Suprapubic skin (tissue), 4 donors: ENCODE data around the gene TAF3. TPM values are rescaled to one million over a fixed set of nuclear protein-coding genes. Genes with fewer than 3 reads are reported as not detected.

Experiments used
- DNase-seq, 2 donors: peaks; one replicate each; pipeline ENCODE4 v3.0.0-alpha.2; 2019; ENCODE audit warnings: low spot score in 2 of 2
- H3K27ac ChIP-seq: fragments of 200-600 bp; sonication (generic); one replicate; pipeline ENCODE4 v1.5.1; 2019
- H3K27me3 ChIP-seq: fragments of 200-600 bp; sonication (generic); one replicate; pipeline ENCODE4 v1.5.1; 2019
- H3K36me3 ChIP-seq: fragments of 200-600 bp; sonication (generic); one replicate; pipeline ENCODE4 v1.5.1; 2019
- H3K4me1 ChIP-seq: fragments of 200-600 bp; sonication (generic); one replicate; pipeline ENCODE4 v1.5.1; 2019
- H3K4me3 ChIP-seq: fragments of 200-600 bp; sonication (generic); one replicate; pipeline ENCODE4 v1.5.1; 2019; ENCODE audit warnings: mild to moderate bottlenecking
- H3K9me3 ChIP-seq: fragments of 200-600 bp; sonication (generic); one replicate; pipeline ENCODE4 v1.5.1; 2019
- EP300 ChIP-seq: sonication (generic); formaldehyde crosslinking; IDR thresholded peaks from one replicate; pipeline ENCODE4 v1.6.1; 2017; ENCODE audit warnings: antibody characterized with exemption
- POLR2A ChIP-seq, 2 donors: fragments of 450-650 bp; IDR thresholded peaks; one replicate each; pipeline ENCODE4 v1.6.1; 2017; ENCODE audit warnings: antibody characterized with exemption in 2 of 2, mild to moderate bottlenecking in 2 of 2, moderate library complexity in 2 of 2
- POLR2AphosphoS5 ChIP-seq, 3 donors: sonication (generic); formaldehyde crosslinking; IDR thresholded peaks; one replicate each; pipeline ENCODE4 v1.6.1; 2017; ENCODE audit warnings: antibody characterized with exemption in 3 of 3
- WGBS: methylation state at CpG from one replicate; pipeline ENCODE4 v1.1.5; 2018; 5-methylcytosine and 5-hydroxymethylcytosine counted together
- total RNA-seq, 4 donors: library from RNA; depleted of rRNA; stranded (reverse); fragments of >200 nt; gene quantifications; one replicate each; pipeline ENCODE4 v1.1.0, GENCODE V29; 2016
- TF ChIP-seq, protein P1 (sequence below), 2 donors: fragments of 200-600 bp in 1 of 2; fragments of 450-650 bp in 1 of 2; sonication (generic) in 1 of 2; IDR thresholded peaks; one replicate each; pipeline ENCODE4 v1.5.1; 2016 to 2019; ENCODE audit warnings: antibody characterized with exemption in 2 of 2, mild to moderate bottlenecking in 1 of 2, moderate library complexity in 1 of 2

Gene TAF3
- total RNA-seq, 4 donors from 2014 or later = 5.6 to 13.3 (median 10.3) TPM

- H3K4me3 ChIP-seq = no peak overlapping the region
- H3K36me3 ChIP-seq = no peaks in the 10 kb centered on the region
- TF ChIP-seq POLR2A (IDR thresholded peaks at IDR 0.05) (no peak), POLR2AphosphoS5 (IDR thresholded peaks at IDR 0.05) (no peak), EP300 (no peak)
- TF ChIP-seq, protein P1, sequence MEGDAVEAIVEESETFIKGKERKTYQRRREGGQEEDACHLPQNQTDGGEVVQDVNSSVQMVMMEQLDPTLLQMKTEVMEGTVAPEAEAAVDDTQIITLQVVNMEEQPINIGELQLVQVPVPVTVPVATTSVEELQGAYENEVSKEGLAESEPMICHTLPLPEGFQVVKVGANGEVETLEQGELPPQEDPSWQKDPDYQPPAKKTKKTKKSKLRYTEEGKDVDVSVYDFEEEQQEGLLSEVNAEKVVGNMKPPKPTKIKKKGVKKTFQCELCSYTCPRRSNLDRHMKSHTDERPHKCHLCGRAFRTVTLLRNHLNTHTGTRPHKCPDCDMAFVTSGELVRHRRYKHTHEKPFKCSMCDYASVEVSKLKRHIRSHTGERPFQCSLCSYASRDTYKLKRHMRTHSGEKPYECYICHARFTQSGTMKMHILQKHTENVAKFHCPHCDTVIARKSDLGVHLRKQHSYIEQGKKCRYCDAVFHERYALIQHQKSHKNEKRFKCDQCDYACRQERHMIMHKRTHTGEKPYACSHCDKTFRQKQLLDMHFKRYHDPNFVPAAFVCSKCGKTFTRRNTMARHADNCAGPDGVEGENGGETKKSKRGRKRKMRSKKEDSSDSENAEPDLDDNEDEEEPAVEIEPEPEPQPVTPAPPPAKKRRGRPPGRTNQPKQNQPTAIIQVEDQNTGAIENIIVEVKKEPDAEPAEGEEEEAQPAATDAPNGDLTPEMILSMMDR (IDR thresholded peaks at IDR 0.05) = no peak
- no peak for DNase-seq
- 93% methylated on average over 7 of the region's 7 CpGs for WGBS
- H3K4me1 ChIP-seq = peaks cover 41% of the 10 kb centered on the region
- no peak overlapping the region for H3K27ac ChIP-seq
- H3K9me3 ChIP-seq = no peaks in the 10 kb centered on the region
- H3K27me3 ChIP-seq = peaks cover 70% of the 10 kb centered on the region
These were observed 214.3 kb downstream of the TAF3 start for GRCh38 chr10:8032558-8032957.

DNA sequence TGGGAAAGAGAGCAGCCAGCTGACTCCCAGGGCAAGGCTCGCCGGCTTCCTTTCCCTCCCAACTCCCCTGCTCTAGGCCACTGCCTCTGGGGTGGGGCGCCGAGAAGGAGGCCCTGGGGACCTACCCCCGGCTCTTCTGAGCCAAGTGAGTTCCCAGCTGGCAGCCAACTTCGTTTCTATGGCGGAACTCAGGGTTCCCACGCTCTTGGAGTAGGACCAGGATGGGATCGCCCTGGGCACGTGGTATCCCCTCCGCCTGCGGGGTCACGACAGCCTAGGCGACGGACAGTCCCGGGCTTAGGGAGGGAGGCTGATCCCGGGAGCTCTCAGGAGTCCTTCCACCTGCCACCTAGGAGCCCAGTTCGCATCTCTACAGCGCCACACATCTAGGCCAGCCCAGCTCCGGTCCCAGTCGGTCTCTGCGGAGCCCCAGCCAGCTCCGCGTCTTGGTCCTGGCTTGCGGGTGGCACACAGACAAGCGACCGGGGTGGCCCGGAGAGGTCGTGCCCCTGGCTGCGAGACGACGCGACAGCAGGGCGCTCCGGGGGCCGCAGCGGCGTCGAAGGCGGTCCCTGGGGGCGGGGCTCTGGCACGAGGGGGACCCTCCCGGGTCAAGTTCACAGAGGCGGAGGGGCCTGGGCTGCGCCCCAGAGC is 215.6 kb downstream of the TAF3 start:
- Histone ChIP-seq H3K27ac (no peak overlapping the region), H3K27me3 (peaks cover 84% of the 10 kb centered on the region), H3K9me3 (no peaks in the 10 kb centered on the region), H3K36me3 (no peaks in the 10 kb centered on the region), H3K4me1 (peaks cover 45% of the 10 kb centered on the region), H3K4me3 (peak overlapping the region; percentile 40)
- WGBS = 1% methylated on average over 24 of the region's 45 CpGs
- TF ChIP-seq POLR2AphosphoS5 (IDR thresholded peaks at IDR 0.05) = no peak
- TF ChIP-seq EP300 = no peak
- TF ChIP-seq, protein P1 (IDR thresholded peaks at IDR 0.05) = no peak
- TF ChIP-seq POLR2A (IDR thresholded peaks at IDR 0.05) = no peak
- DNase-seq = no peak

DNA sequence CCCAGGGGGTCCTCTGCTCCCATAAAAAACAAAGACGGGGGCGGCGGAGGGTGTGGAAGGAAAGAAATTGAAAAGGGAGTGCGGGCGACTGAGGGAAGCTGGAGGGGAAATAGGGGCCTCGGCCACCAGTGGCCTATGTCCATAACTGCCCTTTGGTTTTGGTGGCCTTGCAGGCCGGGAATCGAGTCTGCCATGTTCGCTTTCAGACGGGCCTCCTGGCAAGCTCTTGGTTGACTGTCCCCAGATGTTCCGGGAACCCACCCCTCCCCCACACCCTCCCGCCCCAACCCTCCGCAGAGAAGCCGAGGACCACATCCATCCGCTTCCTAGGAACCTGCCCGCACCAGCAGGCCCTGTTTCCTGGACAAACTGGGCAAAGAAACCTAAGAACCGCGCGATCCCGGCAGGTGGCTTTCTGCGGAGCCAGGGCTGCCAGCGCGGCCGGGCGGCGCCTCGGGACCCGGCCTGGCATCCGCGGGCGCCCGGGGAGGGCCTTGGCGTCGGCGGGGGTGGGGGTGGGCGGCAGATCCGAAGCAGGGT is 216.2 kb downstream of the TAF3 start:
- no peaks in the 10 kb centered on the region for H3K36me3 ChIP-seq
- H3K9me3 ChIP-seq = no peaks in the 10 kb centered on the region
- peaks cover 90% of the 10 kb centered on the region for H3K27me3 ChIP-seq
- no peak for DNase-seq
- WGBS = 0% methylated on average over 12 of the region's 37 CpGs
- TF ChIP-seq POLR2AphosphoS5 (IDR thresholded peaks at IDR 0.05) = no peak
- H3K4me3 ChIP-seq = peak overlapping the region; percentile 40
- peaks cover 45% of the 10 kb centered on the region for H3K4me1 ChIP-seq
- no peak overlapping the region for H3K27ac ChIP-seq

GRCh38 chr10:8035006-8035640 is 216.8 kb downstream of the TAF3 start:
- H3K4me3 ChIP-seq = peak overlapping the region; percentile 40

DNA sequence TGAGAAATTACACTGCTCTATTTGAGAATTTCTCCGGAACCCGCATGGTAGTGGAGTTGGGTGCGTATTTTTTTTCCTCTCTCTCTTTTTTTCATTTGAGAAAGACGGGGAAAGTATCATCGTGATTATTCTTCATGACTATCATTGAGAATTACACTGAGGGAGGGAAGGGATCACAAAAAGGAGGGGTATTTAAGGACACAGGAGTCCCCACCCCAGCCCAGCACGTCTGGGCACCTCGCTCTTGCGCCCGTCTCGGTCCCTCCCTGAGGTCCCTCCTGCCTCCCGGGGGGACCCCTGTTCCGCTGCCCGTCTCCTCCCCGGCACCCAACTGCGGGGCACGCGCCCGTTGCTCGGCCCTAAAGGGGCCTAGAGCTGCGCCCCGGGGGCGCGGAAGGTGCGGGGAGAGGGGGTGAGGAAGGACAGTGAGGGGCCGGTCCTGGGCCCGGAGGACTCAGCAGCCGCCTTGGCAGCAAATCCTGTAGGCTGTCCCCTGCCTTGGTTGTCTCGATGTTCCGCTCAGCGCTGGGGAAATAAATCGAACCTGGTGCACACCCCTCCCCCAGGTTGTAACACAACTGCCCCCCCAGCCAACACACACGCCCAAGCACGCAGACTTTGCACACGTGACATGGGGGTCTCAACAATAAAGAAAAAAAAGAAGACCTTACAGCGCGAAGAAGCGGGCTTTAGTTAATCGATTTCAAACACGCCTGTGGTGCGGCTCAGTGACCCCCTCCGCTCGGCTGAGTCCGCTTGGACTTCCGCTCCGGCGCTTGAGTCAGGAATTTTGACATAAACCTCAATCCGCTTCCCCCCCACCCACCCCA is 217.6 kb downstream of the TAF3 start:
- Histone ChIP-seq H3K9me3 (no peaks in the 10 kb centered on the region), H3K4me3 (no peak overlapping the region), H3K4me1 (peaks cover 45% of the 10 kb centered on the region), H3K27ac (no peak overlapping the region), H3K36me3 (no peaks in the 10 kb centered on the region), H3K27me3 (peaks cover 100% of the 10 kb centered on the region)
- DNase-seq = no peak
- TF ChIP-seq POLR2AphosphoS5 (IDR thresholded peaks at IDR 0.05) (no peak), EP300 (no peak), POLR2A (IDR thresholded peaks at IDR 0.05) (no peak)
- TF ChIP-seq, protein P1 (IDR thresholded peaks at IDR 0.05) = no peak
- WGBS = 8% methylated on average over 41 of the region's 47 CpGs

More at GRCh38 chr10:8035006-8035640, 216.8 kb downstream of the TAF3 start:
- Histone ChIP-seq H3K27me3 (peaks cover 96% of the 10 kb centered on the region), H3K9me3 (no peaks in the 10 kb centered on the region), H3K27ac (no peak overlapping the region), H3K36me3 (no peaks in the 10 kb centered on the region), H3K4me1 (peaks cover 45% of the 10 kb centered on the region)
- TF ChIP-seq EP300 (no peak), POLR2AphosphoS5 (IDR thresholded peaks at IDR 0.05) (no peak), POLR2A (IDR thresholded peaks at IDR 0.05) (no peak)
- TF ChIP-seq, protein P1 (IDR thresholded peaks at IDR 0.05) = no peak
- WGBS = 16% methylated on average over 32 of the region's 32 CpGs
- no peak for DNase-seq
